Transverse colon (tissue), 4 donors: ENCODE data around the gene FGF3.

Source experiments
- POLR2A ChIP-seq: fragments of 450-650 bp; IDR thresholded peaks from one replicate; pipeline ENCODE4 v1.6.1; 2016; ENCODE audit warnings: antibody characterized with exemption, mild to moderate bottlenecking, moderate library complexity
- POLR2AphosphoS5 ChIP-seq, 3 donors: sonication (generic); formaldehyde crosslinking; IDR thresholded peaks; one replicate each; pipeline ENCODE4 v1.6.1; 2016; ENCODE audit warnings: antibody characterized with exemption in 3 of 3
- TF ChIP-seq, protein P1 (sequence below), 5 experiments: fragments of 200-600 bp in 3 of 5; fragments of 450-650 bp in 2 of 5; sonication (generic) in 3 of 5; IDR thresholded peaks; 1 replicate in 2 of 5; 2 replicates in 3 of 5; pipeline ENCODE4 v1.5.1; 2016 to 2017; ENCODE audit warnings: antibody characterized with exemption in 5 of 5, inconsistent platforms in 3 of 5, mild to moderate bottlenecking in 2 of 5, moderate library complexity in 1 of 5

DNA sequence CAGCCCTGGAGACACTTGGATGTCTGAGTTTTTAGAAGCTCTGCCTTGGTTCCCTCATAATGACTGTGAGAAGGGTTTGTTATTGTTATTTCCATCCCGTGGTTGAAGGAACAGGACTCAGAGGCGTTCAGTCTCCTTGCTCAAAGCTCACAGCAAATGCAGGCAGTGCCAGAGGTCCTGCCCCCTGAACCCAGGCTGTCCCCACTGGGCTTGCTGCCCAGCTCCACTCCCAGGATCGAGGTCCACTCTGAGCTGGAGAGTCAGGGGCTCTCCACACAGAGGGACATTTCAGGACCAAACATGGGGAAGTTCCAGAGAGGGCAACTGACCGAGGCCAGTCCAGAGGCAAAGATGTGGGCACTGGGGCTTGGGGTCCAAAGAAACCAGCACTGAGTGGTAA lies 58.9 kb downstream of the FGF3 start:
- TF ChIP-seq POLR2AphosphoS5 (IDR thresholded peaks at IDR 0.05) (no peak), POLR2A (no peak)
- TF ChIP-seq, protein P1, sequence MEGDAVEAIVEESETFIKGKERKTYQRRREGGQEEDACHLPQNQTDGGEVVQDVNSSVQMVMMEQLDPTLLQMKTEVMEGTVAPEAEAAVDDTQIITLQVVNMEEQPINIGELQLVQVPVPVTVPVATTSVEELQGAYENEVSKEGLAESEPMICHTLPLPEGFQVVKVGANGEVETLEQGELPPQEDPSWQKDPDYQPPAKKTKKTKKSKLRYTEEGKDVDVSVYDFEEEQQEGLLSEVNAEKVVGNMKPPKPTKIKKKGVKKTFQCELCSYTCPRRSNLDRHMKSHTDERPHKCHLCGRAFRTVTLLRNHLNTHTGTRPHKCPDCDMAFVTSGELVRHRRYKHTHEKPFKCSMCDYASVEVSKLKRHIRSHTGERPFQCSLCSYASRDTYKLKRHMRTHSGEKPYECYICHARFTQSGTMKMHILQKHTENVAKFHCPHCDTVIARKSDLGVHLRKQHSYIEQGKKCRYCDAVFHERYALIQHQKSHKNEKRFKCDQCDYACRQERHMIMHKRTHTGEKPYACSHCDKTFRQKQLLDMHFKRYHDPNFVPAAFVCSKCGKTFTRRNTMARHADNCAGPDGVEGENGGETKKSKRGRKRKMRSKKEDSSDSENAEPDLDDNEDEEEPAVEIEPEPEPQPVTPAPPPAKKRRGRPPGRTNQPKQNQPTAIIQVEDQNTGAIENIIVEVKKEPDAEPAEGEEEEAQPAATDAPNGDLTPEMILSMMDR (IDR thresholded peaks at IDR 0.05) = no peak
